GM12892 (cell line): Measurements from ENCODE around the gene TSC22D1.

Experiments
- POLR2A ChIP-seq: IDR thresholded peaks from 2 replicates; pipeline ENCODE4 v1.6.1; 2011; ENCODE audit warnings: low read depth, low read length, control low read depth
- POLR2AphosphoS5 ChIP-seq: IDR thresholded peaks from 2 replicates; pipeline ENCODE4 v1.6.1; 2011; ENCODE audit warnings: low read depth, low read length, control low read depth
- TAF1 ChIP-seq: IDR thresholded peaks from 2 replicates; pipeline ENCODE4 v1.6.1; 2011; ENCODE audit warnings: low read depth, mild to moderate bottlenecking, control low read depth, low read length, borderline replicate concordance

DNA sequence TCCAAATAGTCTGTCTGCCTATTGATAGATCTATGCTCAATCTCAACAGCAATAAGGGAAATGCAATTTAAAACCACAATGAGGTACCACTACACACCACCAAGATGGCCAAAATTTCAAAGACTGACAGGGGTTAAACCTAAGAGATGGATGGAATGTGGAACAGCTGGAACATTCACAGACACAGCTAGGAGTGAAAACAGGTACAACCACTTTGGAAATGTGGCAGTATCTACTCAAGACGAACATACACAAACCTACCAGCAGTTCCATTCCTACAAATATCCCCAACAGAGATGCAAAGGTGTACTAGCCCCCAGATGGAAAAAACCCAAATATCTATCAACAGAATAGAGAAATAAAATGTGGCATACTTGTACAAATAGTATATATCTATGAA lies 86.4 kb downstream of the TSC22D1 start:
- no peak for TF ChIP-seq POLR2A
- TF ChIP-seq TAF1 = no peak
- TF ChIP-seq POLR2AphosphoS5 = no peak
